Nephron (organoid): ENCODE measurements around the gene RIPPLY2.
"Not testable (repeated sequence)": the region's sequence is repeated elsewhere in the genome, so short reads cannot be mapped to it uniquely, and the experiment has no call there.

Experiments
- H3K27ac Mint-ChIP-seq, 3 experiments: 2 replicates each; pipeline ENCODE4 v1.8.0; 2020; ENCODE audit warnings: mixed read lengths in 3 of 3, mild to moderate bottlenecking in 2 of 3, moderate library complexity in 1 of 3
- H3K27me3 Mint-ChIP-seq: 2 replicates; pipeline ENCODE4 v1.8.0; 2021; ENCODE audit warnings: low read depth, mild to moderate bottlenecking, moderate library complexity, mixed read lengths
- H3K36me3 Mint-ChIP-seq: 2 replicates; pipeline ENCODE4 v1.8.0; 2020; ENCODE audit warnings: low read depth, mixed read lengths
- H3K4me1 Mint-ChIP-seq: 2 replicates; pipeline ENCODE4 v1.8.0; 2020; ENCODE audit warnings: mixed read lengths
- H3K4me3 Mint-ChIP-seq, 3 experiments: 2 replicates each; pipeline ENCODE4 v1.8.0; 2020; ENCODE audit warnings: mild to moderate bottlenecking in 3 of 3, mixed read lengths in 3 of 3, moderate library complexity in 2 of 3
- H3K9me3 Mint-ChIP-seq: 2 replicates; pipeline ENCODE4 v1.8.0; 2020; ENCODE audit warnings: mixed read lengths
- TF ChIP-seq, protein P1 (sequence below), 3 experiments: fragments of 200-600 bp; sonication (generic); IDR thresholded peaks; one replicate each; pipeline ENCODE4 v1.5.0; 2021; ENCODE audit warnings: antibody characterized with exemption in 3 of 3; ENCODE audit not compliant: unreplicated experiment in 3 of 3

RIPPLY2 gene

GRCh38 chr6:83891586-83891985 lies 38.4 kb downstream of the RIPPLY2 start:
- H3K36me3 Mint-ChIP-seq = peaks cover 4% of the 10 kb centered on the region
- H3K4me3 Mint-ChIP-seq = no peak overlapping the region
- no peaks in the 10 kb centered on the region for H3K9me3 Mint-ChIP-seq
- no peak overlapping the region for H3K27ac Mint-ChIP-seq
- H3K4me1 Mint-ChIP-seq = no peaks in the 10 kb centered on the region
- H3K27me3 Mint-ChIP-seq = no peaks in the 10 kb centered on the region
- TF ChIP-seq, protein P1, sequence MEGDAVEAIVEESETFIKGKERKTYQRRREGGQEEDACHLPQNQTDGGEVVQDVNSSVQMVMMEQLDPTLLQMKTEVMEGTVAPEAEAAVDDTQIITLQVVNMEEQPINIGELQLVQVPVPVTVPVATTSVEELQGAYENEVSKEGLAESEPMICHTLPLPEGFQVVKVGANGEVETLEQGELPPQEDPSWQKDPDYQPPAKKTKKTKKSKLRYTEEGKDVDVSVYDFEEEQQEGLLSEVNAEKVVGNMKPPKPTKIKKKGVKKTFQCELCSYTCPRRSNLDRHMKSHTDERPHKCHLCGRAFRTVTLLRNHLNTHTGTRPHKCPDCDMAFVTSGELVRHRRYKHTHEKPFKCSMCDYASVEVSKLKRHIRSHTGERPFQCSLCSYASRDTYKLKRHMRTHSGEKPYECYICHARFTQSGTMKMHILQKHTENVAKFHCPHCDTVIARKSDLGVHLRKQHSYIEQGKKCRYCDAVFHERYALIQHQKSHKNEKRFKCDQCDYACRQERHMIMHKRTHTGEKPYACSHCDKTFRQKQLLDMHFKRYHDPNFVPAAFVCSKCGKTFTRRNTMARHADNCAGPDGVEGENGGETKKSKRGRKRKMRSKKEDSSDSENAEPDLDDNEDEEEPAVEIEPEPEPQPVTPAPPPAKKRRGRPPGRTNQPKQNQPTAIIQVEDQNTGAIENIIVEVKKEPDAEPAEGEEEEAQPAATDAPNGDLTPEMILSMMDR (IDR thresholded peaks at IDR 0.05; ENCODE audit: unreplicated experiment in 3 of 3) = no peak

DNA sequence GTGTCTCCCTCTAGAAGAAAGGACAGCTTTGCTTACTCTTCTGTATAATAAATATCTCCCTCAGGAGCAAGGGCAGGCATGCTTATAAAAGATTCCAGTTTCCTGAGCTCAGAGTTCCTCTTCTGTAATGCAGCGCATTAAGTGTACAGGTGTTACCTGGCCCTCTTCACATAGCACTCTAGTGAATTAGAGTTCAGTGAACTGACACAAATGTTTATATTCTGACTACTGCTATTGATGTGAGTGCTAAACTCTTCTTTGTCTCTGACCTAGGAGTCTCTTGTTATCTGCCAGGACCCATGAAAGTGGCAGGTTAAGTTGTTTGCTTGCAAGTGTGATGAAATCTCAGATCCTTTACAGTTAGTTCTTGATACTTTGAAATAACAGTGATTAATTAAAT lies 39.9 kb downstream of the RIPPLY2 start:
- no peaks in the 10 kb centered on the region for H3K27me3 Mint-ChIP-seq
- H3K36me3 Mint-ChIP-seq = peaks cover 4% of the 10 kb centered on the region
- no peaks in the 10 kb centered on the region for H3K4me1 Mint-ChIP-seq
- H3K4me3 Mint-ChIP-seq = no peak overlapping the region
- no peak overlapping the region for H3K27ac Mint-ChIP-seq
- H3K9me3 Mint-ChIP-seq = peaks cover 2% of the 10 kb centered on the region
- TF ChIP-seq, protein P1 (IDR thresholded peaks at IDR 0.05; ENCODE audit: unreplicated experiment in 3 of 3) = no peak

GRCh38 chr6:83897094-83897493 lies 43.9 kb downstream of the RIPPLY2 start:
- H3K9me3 Mint-ChIP-seq = peaks cover 24% of the 10 kb centered on the region
- not testable (repeated sequence) for H3K4me1 Mint-ChIP-seq, H3K4me3 Mint-ChIP-seq, H3K27me3 Mint-ChIP-seq, H3K36me3 Mint-ChIP-seq, H3K27ac Mint-ChIP-seq

DNA sequence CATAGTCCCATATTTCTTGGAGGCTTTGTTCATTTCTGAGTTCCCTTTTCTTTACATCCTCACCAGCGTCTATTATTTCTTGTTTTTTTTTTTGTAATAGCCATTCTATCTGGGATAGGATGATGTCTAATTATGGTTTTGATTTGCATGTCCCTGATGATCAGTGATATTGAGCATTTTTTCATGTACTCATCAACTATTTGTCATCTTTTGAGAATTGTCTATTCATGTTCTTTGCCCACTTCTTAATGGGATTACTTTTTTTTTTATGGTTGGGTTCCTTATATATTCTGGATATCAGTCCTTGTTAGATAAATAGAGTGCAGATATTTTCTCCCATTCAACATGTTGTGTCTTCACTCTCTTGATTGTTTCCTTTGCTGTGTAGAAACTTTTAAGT lies 48.5 kb downstream of the RIPPLY2 start:
- Mint-ChIP-seq H3K4me3 (no peak overlapping the region), H3K36me3 (peaks cover 4% of the 10 kb centered on the region), H3K4me1 (no peaks in the 10 kb centered on the region), H3K27me3 (no peaks in the 10 kb centered on the region), H3K27ac (no peak overlapping the region), H3K9me3 (peaks cover 56% of the 10 kb centered on the region)
- TF ChIP-seq, protein P1 (IDR thresholded peaks at IDR 0.05; ENCODE audit: unreplicated experiment in 3 of 3) = no peak

DNA sequence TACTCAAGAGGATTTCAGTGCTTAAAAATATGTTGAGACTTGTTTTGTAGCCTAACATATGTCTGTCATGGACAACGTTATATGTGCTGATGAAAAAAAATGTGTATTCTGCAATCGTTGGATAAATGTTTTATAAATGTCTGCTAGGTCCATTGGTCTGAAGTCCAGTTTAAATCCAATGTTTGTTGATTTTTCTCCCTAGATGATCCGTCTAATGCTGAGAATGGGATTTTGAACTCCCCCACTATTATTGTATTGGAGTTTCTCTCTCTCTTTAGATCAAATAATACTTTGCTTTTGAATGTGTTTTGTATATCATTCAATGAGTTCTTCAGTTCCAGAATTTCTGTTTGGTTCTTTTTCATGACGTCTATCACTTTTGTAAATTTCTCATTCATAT lies 51.2 kb downstream of the RIPPLY2 start:
- Mint-ChIP-seq H3K4me1 (no peaks in the 10 kb centered on the region), H3K9me3 (peaks cover 49% of the 10 kb centered on the region), H3K27ac (no peak overlapping the region), H3K36me3 (peaks cover 4% of the 10 kb centered on the region), H3K27me3 (no peaks in the 10 kb centered on the region), H3K4me3 (no peak overlapping the region)
- TF ChIP-seq, protein P1 (IDR thresholded peaks at IDR 0.05; ENCODE audit: unreplicated experiment in 3 of 3) = no peak

DNA sequence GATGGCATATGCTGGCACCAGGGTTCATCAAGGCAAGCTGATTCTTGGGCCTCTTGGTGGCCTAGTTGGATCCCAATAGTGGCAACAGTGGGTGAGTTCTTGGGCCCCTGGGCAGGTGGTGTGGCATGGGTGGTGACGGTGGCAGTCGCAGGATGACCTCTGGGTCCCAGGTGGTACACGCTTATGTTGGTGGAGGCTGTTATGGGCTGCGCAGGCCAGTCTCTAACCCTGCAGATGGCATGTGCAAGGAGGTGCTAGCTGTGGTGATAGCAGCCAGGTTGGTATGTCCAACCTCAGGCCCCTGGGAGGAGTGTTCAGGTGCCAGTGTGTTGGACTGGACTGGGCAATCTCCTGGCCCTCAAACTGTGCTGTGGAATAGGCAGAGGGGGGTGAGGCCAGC lies 52.5 kb downstream of the RIPPLY2 start:
- H3K4me1 Mint-ChIP-seq = no peaks in the 10 kb centered on the region
- no peak overlapping the region for H3K4me3 Mint-ChIP-seq
- peaks cover 43% of the 10 kb centered on the region for H3K9me3 Mint-ChIP-seq
- TF ChIP-seq, protein P1 (IDR thresholded peaks at IDR 0.05; ENCODE audit: unreplicated experiment in 3 of 3) = no peak
- H3K27ac Mint-ChIP-seq = no peak overlapping the region
- H3K27me3 Mint-ChIP-seq = no peaks in the 10 kb centered on the region
- H3K36me3 Mint-ChIP-seq = peaks cover 4% of the 10 kb centered on the region
